MG63 (cell line): ENCODE data around the gene TXNRD2. TPM values are rescaled to one million over a fixed set of nuclear protein-coding genes. Genes with fewer than 3 reads are reported as not detected.

Source experiments
- DNase-seq: peaks from one replicate; pipeline ENCODE4 v3.0.0-alpha.2; 2020
- H3K27me3 ChIP-seq: fragments of 250-450 bp; sonication (Bioruptor Pico); 2 replicates; pipeline ENCODE4 v1.5.1; 2020; ENCODE audit warnings: mild to moderate bottlenecking, moderate library complexity
- H3K36me3 ChIP-seq: fragments of 250-450 bp; sonication (Bioruptor Pico); 2 replicates; pipeline ENCODE4 v1.5.1; 2020; ENCODE audit warnings: mild to moderate bottlenecking, moderate library complexity
- H3K4me3 ChIP-seq: fragments of 250-450 bp; sonication (Bioruptor Pico); 2 replicates; pipeline ENCODE4 v1.5.1; 2020; ENCODE audit warnings: mild to moderate bottlenecking, moderate library complexity
- H3K9me3 ChIP-seq: fragments of 250-450 bp; sonication (Bioruptor Pico); 2 replicates; pipeline ENCODE4 v1.5.1; 2020; ENCODE audit warnings: mild to moderate bottlenecking, moderate library complexity
- total RNA-seq: library from RNA; depleted of rRNA; stranded (reverse); fragments of >200 nt; shearing (Covaris generic); gene quantifications from 2 replicates; pipeline ENCODE4 v1.2.3, GENCODE V29; 2014; ENCODE audit warnings: low replicate concordance; rRNA removed

Gene TXNRD2
- total RNA-seq, 1 experiment from 2014 or later, result 61.8 TPM

- no peak for DNase-seq
- Histone ChIP-seq H3K36me3 (no peaks in the 10 kb centered on the region; the same call in 1 of the 2 replicates), H3K27me3 (no peaks in the 10 kb centered on the region), H3K4me3 (no peak overlapping the region), H3K9me3 (no peaks in the 10 kb centered on the region)
Observed at GRCh38 chr22:19827341-19828034, 114.1 kb downstream of the TXNRD2 start.

- no peaks in the 10 kb centered on the region for H3K27me3 ChIP-seq
- H3K4me3 ChIP-seq, result no peak overlapping the region
- no peaks in the 10 kb centered on the region; the same call in 1 of the 2 replicates for H3K36me3 ChIP-seq
- H3K9me3 ChIP-seq, result no peaks in the 10 kb centered on the region
- no peak for DNase-seq
Observed at GRCh38 chr22:19826619-19826950, 115.0 kb downstream of the TXNRD2 start.

GRCh38 chr22:19825904-19826618 is 115.6 kb downstream of the TXNRD2 start:
- H3K4me3 ChIP-seq, result no peak overlapping the region
- H3K9me3 ChIP-seq, result no peaks in the 10 kb centered on the region
- H3K36me3 ChIP-seq, result no peaks in the 10 kb centered on the region; the same call in 1 of the 2 replicates
- no peaks in the 10 kb centered on the region for H3K27me3 ChIP-seq
- no peak for DNase-seq

Other genes starting within 250 kb of the TXNRD2 start
- 18.9 and 30.7 TPM in 2 replicates for gene SEPTIN5, start 227.3 kb downstream of the TXNRD2 start, total RNA-seq
- gene GP1BB, start 218.3 kb downstream of the TXNRD2 start, total RNA-seq, result 3.5 and 15.9 TPM in 2 replicates
- 16.3 and 16.5 TPM in 2 replicates for gene TBX1, start 181.0 kb downstream of the TXNRD2 start, total RNA-seq
- gene GNB1L, start 86.9 kb downstream of the TXNRD2 start, total RNA-seq, result 10.3 and 25.2 TPM in 2 replicates
- gene RTL10, start 86.9 kb downstream of the TXNRD2 start, total RNA-seq, result 3.7 and 7.2 TPM in 2 replicates
- gene COMT, start within 50 bp of the TXNRD2 start, total RNA-seq, result 178 and 263 TPM in 2 replicates
- gene ARVCF, start 75.0 kb upstream of the TXNRD2 start, total RNA-seq, result 2.2 and 3.8 TPM in 2 replicates
- 21.0 and 54.2 TPM in 2 replicates for gene TANGO2, start 79.3 kb upstream of the TXNRD2 start, total RNA-seq
- 16.3 and 31.0 TPM in 2 replicates for gene DGCR8, start 138.4 kb upstream of the TXNRD2 start, total RNA-seq
- gene RANBP1, start 174.3 kb upstream of the TXNRD2 start, total RNA-seq, result 841 and 1,160 TPM in 2 replicates
- 39.4 and 43.4 TPM in 2 replicates for gene TRMT2A, start 175.4 kb upstream of the TXNRD2 start, total RNA-seq
- gene ZDHHC8, start 190.0 kb upstream of the TXNRD2 start, total RNA-seq, result 1.4 and 9.6 TPM in 2 replicates
- not detected in 2 replicates for gene CCDC188, start 209.2 kb upstream of the TXNRD2 start, total RNA-seq